ENCODE measurements around the gene NDRG2.

The NDRG2 gene

DNA sequence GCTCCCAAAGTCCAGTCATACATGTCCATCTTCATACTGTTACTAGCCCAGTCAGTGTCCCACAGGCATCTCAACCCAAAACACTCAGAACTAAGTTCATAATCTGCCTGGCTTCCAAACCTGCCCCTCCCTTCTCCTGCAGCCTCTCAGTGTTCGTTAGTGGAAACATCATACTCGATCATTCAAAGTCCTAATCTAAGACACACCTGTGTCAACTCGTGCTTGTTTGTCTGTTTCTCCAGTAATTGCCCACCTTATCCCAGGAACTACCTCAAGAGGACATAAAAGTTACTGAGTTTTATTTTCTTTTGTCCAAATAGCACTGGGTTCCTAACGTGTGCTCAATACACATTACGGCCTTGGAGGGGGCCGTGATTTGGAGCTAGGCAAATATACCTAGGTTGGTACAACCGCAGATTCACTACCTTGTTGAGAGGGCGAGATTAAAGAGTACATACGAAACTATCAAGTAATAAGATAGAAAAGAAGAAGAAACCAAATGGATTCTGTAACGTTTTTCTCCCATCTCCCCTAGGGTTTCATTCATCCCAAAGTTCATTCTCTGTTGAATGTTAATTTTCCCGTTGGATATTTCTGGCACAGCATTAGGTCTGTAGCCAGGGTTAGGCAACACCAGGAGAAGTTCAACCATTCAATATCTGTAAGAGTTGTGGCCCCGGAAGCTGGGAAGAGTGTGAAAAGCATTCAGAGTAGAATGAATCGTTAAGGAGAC is 35.9 kb upstream of the NDRG2 start:
- no peak for DNase-seq (ENCODE audit: low read depth, low spot score)
- H3K9ac ChIP-seq (ENCODE audit: insufficient read length, low read depth), result no peak overlapping the region
- no peaks in the 10 kb centered on the region for H3K4me1 ChIP-seq (ENCODE audit: insufficient read depth, insufficient read length)
- H3K36me3 ChIP-seq (ENCODE audit: insufficient read depth, insufficient read length, low read length), result no peaks in the 10 kb centered on the region
- no peak overlapping the region for H3K4me3 ChIP-seq (ENCODE audit: insufficient read length, low read depth)
- H3K27me3 ChIP-seq (ENCODE audit: insufficient read depth, insufficient read length), result no peaks in the 10 kb centered on the region
- TF ChIP-seq SUZ12 (IDR thresholded peaks at IDR 0.05; ENCODE audit: extremely low read depth, insufficient read depth, insufficient read length) (no peak), ZNF274 (IDR thresholded peaks at IDR 0.05; ENCODE audit: low read depth, low read length) (no peak), YY1 (IDR thresholded peaks at IDR 0.05; ENCODE audit: insufficient read depth, insufficient read length) (no peak)
- H3K9me3 ChIP-seq (ENCODE audit: insufficient read depth, low read length), result no peaks in the 10 kb centered on the region

DNA sequence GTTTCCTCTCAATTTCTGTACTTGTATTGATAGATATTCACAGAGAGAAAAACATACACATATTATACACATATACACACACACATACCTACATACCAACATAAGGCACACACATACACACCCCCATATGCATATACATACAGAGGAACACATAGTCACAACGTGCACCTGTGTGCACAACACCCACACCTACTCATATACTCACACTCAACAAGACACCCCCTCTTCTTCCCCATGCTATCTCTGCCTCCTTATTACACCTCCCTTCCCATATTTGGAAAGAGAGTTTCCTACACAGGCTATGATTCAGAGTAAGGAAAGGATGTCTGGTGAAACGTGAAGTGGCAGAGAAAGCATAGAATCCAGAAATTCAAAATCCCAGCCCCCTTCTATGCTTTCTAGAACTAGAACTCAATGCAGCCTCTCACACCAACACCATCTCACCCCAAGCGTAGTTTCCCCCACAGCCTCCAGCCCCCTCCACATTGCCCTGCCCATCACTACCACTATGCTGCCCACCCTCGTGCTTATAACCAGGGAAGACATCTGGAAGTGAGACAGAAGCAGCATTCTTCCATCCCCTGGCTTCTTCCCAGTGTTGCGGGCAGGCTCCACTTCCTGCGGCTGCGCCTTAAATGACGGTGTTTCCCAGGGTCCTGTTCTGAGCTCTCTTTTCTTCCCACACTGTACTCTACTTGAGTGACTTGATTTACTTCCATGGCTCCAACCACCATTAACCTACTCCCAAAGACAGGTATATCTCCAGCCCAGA is 35.2 kb upstream of the NDRG2 start:
- DNase-seq (ENCODE audit: low read depth, low spot score), result no peak
- Histone ChIP-seq H3K9ac (ENCODE audit: insufficient read length, low read depth) (no peak overlapping the region), H3K9me3 (ENCODE audit: insufficient read depth, low read length) (no peaks in the 10 kb centered on the region), H3K27me3 (ENCODE audit: insufficient read depth, insufficient read length) (no peaks in the 10 kb centered on the region), H3K4me1 (ENCODE audit: insufficient read depth, insufficient read length) (no peaks in the 10 kb centered on the region), H3K4me3 (ENCODE audit: insufficient read length, low read depth) (no peak overlapping the region), H3K36me3 (ENCODE audit: insufficient read depth, insufficient read length, low read length) (no peaks in the 10 kb centered on the region)
- TF ChIP-seq YY1 (IDR thresholded peaks at IDR 0.05; ENCODE audit: insufficient read depth, insufficient read length), result no peak
- TF ChIP-seq SUZ12 (IDR thresholded peaks at IDR 0.05; ENCODE audit: extremely low read depth, insufficient read depth, insufficient read length), result no peak
- no peak for TF ChIP-seq ZNF274 (IDR thresholded peaks at IDR 0.05; ENCODE audit: low read depth, low read length)

DNA sequence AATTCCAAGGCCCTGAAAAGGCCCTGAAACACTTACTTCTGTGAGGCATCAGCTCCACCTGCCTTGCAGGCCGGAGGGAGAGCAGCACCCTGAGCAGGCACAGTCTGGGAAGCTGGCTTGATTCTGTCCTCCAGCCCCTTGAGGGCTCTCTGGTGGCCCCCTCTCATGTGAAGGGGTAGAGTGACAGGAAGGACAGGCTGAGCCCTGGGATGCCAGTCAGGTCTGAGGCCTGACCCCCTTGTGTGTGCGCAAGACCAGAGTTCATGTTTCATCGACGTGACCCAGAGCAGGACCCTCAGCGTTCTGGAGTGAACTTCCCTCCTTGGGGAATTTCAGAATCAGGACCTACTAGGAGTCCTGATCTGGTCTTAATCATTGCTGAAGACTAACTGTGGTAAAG is 34.0 kb upstream of the NDRG2 start:
- H3K4me1 ChIP-seq (ENCODE audit: insufficient read depth, insufficient read length), result no peaks in the 10 kb centered on the region
- no peak overlapping the region for H3K4me3 ChIP-seq (ENCODE audit: insufficient read length, low read depth)

DNA sequence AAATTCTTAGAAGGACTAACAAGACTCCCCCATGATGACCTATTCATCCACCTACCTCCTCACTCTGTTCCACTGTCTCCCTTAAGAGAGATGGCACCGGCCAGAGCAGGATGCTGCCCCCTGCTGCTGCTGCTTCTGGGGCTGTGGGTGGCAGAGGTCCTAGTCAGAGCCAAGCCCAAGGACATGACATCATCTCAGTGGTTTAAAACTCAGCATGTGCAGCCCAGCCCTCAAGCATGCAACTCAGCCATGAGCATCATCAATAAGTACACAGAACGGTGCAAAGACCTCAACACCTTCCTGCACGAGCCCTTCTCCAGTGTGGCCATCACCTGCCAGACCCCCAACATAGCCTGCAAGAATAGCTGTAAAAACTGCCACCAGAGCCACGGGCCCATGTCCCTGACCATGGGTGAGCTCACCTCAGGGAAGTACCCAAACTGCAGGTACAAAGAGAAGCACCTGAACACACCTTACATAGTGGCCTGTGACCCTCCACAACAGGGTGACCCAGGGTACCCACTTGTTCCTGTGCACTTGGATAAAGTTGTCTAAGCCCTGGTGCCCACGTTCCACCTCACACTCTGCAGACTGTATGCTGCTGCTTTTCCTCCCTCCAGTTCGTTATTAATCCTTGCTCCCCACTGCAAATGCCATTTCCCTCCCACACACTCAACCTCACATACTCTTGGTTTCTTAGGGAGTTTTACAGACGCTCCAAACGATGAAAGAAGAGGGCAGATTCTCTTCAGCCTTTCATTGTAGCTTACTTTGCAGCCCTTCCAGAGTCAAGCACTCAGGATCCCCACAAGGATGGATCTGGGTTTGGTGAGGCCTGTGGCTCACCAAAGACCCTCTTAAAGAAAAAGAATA is 33.2 kb upstream of the NDRG2 start, which contains the start of gene RNASE8:
Gene RNASE8 (plus strand): TSS at position 20 of the 873 bp plus-strand sequence. CDS start 71 bp downstream, at position 91.
- TF ChIP-seq ZNF274 (IDR thresholded peaks at IDR 0.05; ENCODE audit: low read depth, low read length), result no peak
- no peak for TF ChIP-seq YY1 (IDR thresholded peaks at IDR 0.05; ENCODE audit: insufficient read depth, insufficient read length)
- no peak for TF ChIP-seq SUZ12 (IDR thresholded peaks at IDR 0.05; ENCODE audit: extremely low read depth, insufficient read depth, insufficient read length)
- no peaks in the 10 kb centered on the region for H3K36me3 ChIP-seq (ENCODE audit: insufficient read depth, insufficient read length, low read length)
- no peaks in the 10 kb centered on the region for H3K9me3 ChIP-seq (ENCODE audit: insufficient read depth, low read length)

More for the DNA sequence above, 34.0 kb upstream of the NDRG2 start:
- Histone ChIP-seq H3K9me3 (ENCODE audit: insufficient read depth, low read length) (no peaks in the 10 kb centered on the region), H3K9ac (ENCODE audit: insufficient read length, low read depth) (no peak overlapping the region), H3K36me3 (ENCODE audit: insufficient read depth, insufficient read length, low read length) (no peaks in the 10 kb centered on the region), H3K27me3 (ENCODE audit: insufficient read depth, insufficient read length) (no peaks in the 10 kb centered on the region)
- no peak for TF ChIP-seq YY1 (IDR thresholded peaks at IDR 0.05; ENCODE audit: insufficient read depth, insufficient read length)
- no peak for TF ChIP-seq ZNF274 (IDR thresholded peaks at IDR 0.05; ENCODE audit: low read depth, low read length)
- TF ChIP-seq SUZ12 (IDR thresholded peaks at IDR 0.05; ENCODE audit: extremely low read depth, insufficient read depth, insufficient read length), result no peak
- DNase-seq (ENCODE audit: low read depth, low spot score), result no peak

DNA sequence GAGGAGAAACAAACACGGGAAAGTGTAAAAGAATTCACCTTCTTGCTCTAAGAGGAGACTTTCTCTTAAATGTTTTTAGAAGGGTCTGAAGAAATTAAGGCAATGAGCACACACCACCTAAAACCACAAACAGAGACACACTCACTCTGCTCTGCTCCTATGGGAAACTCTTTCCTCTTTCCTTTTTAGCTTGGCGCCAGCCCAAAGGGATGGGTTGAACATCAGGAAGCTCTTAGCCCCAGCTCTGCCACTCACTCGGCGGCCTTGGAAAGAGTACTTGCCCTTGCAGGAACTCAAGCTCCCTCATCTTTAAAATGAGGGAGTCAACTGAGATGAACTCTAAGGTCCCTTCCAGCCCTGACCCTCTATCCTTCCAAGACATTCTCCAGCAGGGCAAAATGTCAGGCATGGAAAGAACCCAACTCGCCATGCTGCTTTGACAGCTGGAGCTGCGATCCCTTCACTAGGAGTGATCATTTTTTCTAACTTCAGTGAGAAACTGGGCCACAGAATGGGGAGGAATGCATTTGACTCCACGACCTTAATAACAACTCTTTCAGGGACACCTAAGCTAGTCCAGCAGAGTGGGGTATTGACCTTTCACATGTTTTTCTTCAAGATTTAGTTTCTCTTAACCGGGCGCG is 31.8 kb upstream of the NDRG2 start:
- TF ChIP-seq YY1 (IDR thresholded peaks at IDR 0.05; ENCODE audit: insufficient read depth, insufficient read length) (no peak), SUZ12 (IDR thresholded peaks at IDR 0.05; ENCODE audit: extremely low read depth, insufficient read depth, insufficient read length) (no peak), ZNF274 (IDR thresholded peaks at IDR 0.05; ENCODE audit: low read depth, low read length) (no peak)
- no peaks in the 10 kb centered on the region for H3K36me3 ChIP-seq (ENCODE audit: insufficient read depth, insufficient read length, low read length)

More for the DNA sequence above, 33.2 kb upstream of the NDRG2 start, which contains the start of gene RNASE8:
- Histone ChIP-seq H3K9ac (ENCODE audit: insufficient read length, low read depth) (no peak within 1 kb of the TSS), H3K4me1 (ENCODE audit: insufficient read depth, insufficient read length) (no peaks in the 10 kb centered on the region), H3K27me3 (ENCODE audit: insufficient read depth, insufficient read length) (no peaks in the 10 kb centered on the region), H3K4me3 (ENCODE audit: insufficient read length, low read depth) (no peak within 1 kb of the TSS)
- DNase-seq (ENCODE audit: low read depth, low spot score), result no peak

DNA sequence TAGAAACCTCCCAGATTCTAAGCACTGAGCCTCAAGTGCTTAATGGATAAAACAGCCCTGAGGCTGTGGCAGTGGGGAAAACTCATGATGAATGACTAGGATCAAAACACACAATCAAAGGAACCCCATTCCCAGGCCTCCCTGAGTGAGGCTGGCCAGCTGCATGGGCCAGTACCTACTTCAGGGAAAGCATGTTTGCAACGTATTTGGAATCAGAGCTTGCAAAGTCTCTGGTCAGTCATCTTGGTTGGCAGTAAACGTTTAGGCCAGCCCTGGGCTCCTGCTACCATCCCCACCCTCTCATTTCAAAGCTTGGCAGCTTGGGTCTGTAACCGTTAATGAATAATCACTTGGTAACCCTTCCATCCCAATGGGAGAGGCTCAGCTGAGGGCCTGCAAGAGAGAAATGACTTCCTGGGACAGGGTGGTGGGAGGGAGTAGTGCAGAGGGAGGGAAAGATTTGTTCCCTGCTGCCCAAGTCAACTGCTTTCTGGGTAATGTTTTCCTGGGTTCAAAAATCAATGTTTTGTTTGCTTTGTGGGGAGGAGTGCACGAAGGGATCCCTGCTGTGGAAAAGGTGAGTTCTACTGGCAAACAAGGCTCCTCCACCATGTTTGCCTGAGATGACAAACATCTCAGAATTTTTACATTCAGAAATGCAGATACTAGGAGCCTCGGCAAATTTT is 30.7 kb upstream of the NDRG2 start:
- no peaks in the 10 kb centered on the region for H3K27me3 ChIP-seq (ENCODE audit: insufficient read depth, insufficient read length)
- no peaks in the 10 kb centered on the region for H3K4me1 ChIP-seq (ENCODE audit: insufficient read depth, insufficient read length)
- no peak overlapping the region for H3K9ac ChIP-seq (ENCODE audit: insufficient read length, low read depth)
- no peak overlapping the region for H3K4me3 ChIP-seq (ENCODE audit: insufficient read length, low read depth)
- no peak for TF ChIP-seq ZNF274 (IDR thresholded peaks at IDR 0.05; ENCODE audit: low read depth, low read length)
- no peak for TF ChIP-seq SUZ12 (IDR thresholded peaks at IDR 0.05; ENCODE audit: extremely low read depth, insufficient read depth, insufficient read length)
- no peak for TF ChIP-seq YY1 (IDR thresholded peaks at IDR 0.05; ENCODE audit: insufficient read depth, insufficient read length)
- DNase-seq (ENCODE audit: low read depth, low spot score), result no peak
- no peaks in the 10 kb centered on the region for H3K36me3 ChIP-seq (ENCODE audit: insufficient read depth, insufficient read length, low read length)
- H3K9me3 ChIP-seq (ENCODE audit: insufficient read depth, low read length), result no peaks in the 10 kb centered on the region

More for the DNA sequence above, 31.8 kb upstream of the NDRG2 start:
- no peaks in the 10 kb centered on the region for H3K4me1 ChIP-seq (ENCODE audit: insufficient read depth, insufficient read length)
- DNase-seq (ENCODE audit: low read depth, low spot score), result no peak
- H3K27me3 ChIP-seq (ENCODE audit: insufficient read depth, insufficient read length), result no peaks in the 10 kb centered on the region
- H3K9me3 ChIP-seq (ENCODE audit: insufficient read depth, low read length), result no peaks in the 10 kb centered on the region
- no peak overlapping the region for H3K9ac ChIP-seq (ENCODE audit: insufficient read length, low read depth)
- no peak overlapping the region for H3K4me3 ChIP-seq (ENCODE audit: insufficient read length, low read depth)

Measured in NT2/D1 (cell line).